Coronary artery (tissue), 2 donors: ENCODE measurements around the gene NR1H4.
A peak's percentile ranks its signal among the peaks of the same experiment; 100 is the strongest.
"Not testable (repeated sequence)": the region's sequence is repeated elsewhere in the genome, so short reads cannot be mapped to it uniquely, and the experiment has no call there.

Experiments
- DNase-seq: peaks from one replicate; pipeline ENCODE4 v3.0.0-alpha.2; 2017; ENCODE audit warnings: low spot score
- H3K27ac ChIP-seq, 2 donors: fragments of 200-600 bp; sonication (generic); one replicate each; pipeline ENCODE4 v1.5.1; 2016 to 2019
- H3K4me3 ChIP-seq: fragments of 200-600 bp; sonication (generic); 2 replicates; pipeline ENCODE4 v1.5.1; 2016; ENCODE audit warnings: mild to moderate bottlenecking, moderate library complexity
- TF ChIP-seq, protein P1 (sequence below): fragments of 200-600 bp; sonication (generic); IDR thresholded peaks from one replicate; pipeline ENCODE4 v1.5.1; 2019; ENCODE audit warnings: antibody characterized with exemption

The NR1H4 gene

DNA sequence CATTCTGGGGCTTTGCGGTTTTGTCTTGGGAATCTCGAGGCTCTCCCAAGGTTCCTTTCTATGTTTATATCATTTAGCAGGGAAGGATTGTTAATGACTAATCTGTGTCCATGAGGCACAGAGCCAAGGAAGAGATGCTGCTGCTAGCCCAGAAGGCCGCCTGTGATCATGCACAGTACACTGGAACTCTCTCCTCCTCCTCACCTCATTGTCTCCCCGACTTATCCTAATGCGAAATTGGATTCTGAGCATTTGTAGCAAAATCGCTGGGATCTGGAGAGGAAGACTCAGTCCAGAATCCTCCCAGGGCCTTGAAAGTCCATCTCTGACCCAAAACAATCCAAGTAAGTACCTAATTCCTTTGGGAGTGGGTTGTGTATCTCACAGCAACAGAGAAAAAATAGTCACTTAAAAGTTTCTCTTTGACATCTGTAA is at the start of gene NR1H4:
Gene NR1H4 (plus strand): TSS at position 151 of the 435 bp plus-strand sequence. CDS start 19,458 bp downstream, outside the sequence.
- no peak within 1 kb of the TSS for H3K27ac ChIP-seq
- DNase-seq = no peak
- TF ChIP-seq, protein P1, sequence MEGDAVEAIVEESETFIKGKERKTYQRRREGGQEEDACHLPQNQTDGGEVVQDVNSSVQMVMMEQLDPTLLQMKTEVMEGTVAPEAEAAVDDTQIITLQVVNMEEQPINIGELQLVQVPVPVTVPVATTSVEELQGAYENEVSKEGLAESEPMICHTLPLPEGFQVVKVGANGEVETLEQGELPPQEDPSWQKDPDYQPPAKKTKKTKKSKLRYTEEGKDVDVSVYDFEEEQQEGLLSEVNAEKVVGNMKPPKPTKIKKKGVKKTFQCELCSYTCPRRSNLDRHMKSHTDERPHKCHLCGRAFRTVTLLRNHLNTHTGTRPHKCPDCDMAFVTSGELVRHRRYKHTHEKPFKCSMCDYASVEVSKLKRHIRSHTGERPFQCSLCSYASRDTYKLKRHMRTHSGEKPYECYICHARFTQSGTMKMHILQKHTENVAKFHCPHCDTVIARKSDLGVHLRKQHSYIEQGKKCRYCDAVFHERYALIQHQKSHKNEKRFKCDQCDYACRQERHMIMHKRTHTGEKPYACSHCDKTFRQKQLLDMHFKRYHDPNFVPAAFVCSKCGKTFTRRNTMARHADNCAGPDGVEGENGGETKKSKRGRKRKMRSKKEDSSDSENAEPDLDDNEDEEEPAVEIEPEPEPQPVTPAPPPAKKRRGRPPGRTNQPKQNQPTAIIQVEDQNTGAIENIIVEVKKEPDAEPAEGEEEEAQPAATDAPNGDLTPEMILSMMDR = no peak
- no peak within 1 kb of the TSS for H3K4me3 ChIP-seq

DNA sequence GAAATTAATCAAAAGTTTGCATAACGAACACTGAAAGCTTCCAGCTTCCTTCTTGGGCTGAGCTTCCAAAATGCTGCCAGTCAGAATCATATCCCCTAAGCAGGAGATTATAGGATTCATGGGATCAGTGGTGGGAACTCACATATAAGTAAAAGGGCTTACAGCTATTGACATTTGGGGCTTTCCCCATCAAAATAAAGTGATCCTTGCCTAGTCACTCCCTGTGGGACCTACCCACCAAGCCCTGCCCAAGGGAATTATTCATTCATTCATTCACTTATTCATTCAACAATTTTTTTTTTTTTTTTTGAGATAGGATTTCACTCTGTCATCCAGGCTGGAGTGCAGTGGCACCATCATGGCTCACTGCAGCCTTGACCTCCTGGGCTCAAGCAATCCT is 47.5 kb upstream of the NR1H4 start:
- H3K4me3 ChIP-seq = no peak overlapping the region
- no peak overlapping the region for H3K27ac ChIP-seq
- TF ChIP-seq, protein P1 = no peak
- no peak for DNase-seq

- Histone ChIP-seq H3K4me3 (no peak overlapping the region), H3K27ac (no peak overlapping the region)
- TF ChIP-seq, protein P1 = no peak
- no peak for DNase-seq
Measured at GRCh38 chr12:100427078-100427477, 46.6 kb upstream of the NR1H4 start.

GRCh38 chr12:100430251-100430650 is 43.4 kb upstream of the NR1H4 start:
- DNase-seq, H3K27ac ChIP-seq, H3K4me3 ChIP-seq: not testable (repeated sequence)

DNA sequence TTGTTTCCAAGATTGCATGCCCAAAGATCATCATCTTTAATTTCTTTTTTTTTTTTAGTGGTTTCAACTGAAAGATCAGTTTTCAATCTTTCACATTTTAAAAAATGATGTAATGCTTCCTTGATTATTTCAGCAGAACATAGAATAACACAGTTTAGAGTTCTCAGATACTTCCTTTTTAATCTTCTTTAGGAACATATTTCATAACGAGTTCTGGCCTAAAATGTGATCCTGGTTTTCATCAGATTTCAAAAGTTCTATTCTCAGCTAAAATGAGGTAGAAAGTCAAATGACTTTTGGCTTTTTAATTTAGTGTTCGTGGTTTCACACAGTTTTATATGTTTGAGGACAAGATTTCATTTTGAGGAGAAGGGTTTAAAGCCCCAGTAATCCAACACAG is 40.0 kb upstream of the NR1H4 start:
- Histone ChIP-seq H3K4me3 (no peak overlapping the region), H3K27ac (no peak overlapping the region)
- TF ChIP-seq, protein P1 = no peak
- DNase-seq = no peak

DNA sequence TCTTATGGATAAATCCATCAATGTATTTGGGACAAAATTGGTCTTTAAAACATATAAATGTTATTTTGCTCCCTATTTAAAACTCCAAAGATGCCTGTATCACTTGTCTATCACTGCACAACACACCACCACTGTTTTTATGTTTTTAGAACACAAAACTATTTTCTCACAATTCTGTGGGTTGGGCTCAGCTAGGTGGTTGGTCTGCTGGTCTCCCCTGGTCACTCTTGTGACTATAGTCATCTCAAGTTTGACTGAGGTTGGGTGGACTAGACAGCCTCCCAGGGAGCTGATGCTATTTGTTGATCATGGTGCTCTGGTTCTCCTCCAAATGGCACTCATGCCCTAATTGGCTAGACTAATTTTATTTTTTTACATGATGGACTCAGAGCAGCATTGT is 39.5 kb upstream of the NR1H4 start:
- no peak overlapping the region for H3K4me3 ChIP-seq
- peak overlapping the region in 1 of 2 donors; percentile 65 for H3K27ac ChIP-seq
- no peak for DNase-seq
- TF ChIP-seq, protein P1 = no peak

GRCh38 chr12:100435957-100436356 is 37.7 kb upstream of the NR1H4 start:
- Histone ChIP-seq H3K4me3 (no peak overlapping the region), H3K27ac (no peak overlapping the region)
- no peak for DNase-seq
- TF ChIP-seq, protein P1 = no peak
